Limb (tissue), 2 donors: ENCODE results near the gene NTNG2.

Experiments used
- DNase-seq, 2 donors: peaks; one replicate each; pipeline ENCODE4 v3.0.0-alpha.2; 2016; ENCODE audit errors: extremely low spot score in 2 of 2

NTNG2 gene

DNA sequence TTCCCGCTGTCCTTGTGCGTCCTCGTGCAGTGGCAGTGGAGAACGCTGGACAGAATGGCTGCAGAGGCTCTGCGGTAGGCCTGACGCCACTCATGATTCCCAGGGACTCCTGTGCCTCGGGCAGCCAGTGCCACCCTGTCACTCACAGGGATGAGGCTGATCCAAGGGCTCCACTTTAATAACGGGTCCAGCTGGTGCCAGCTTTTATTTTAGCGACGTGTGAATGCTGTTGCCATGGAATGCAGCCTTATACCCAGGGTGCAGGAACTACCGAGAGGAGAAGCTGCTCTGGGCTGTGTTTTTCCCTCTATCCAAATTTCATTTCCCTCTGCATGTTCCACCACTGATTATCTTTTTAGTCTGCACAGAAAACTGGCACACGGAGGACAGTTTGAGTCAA is 15.8 kb upstream of the NTNG2 start:
- DNase-seq = no peak

GRCh38 chr9:132146575-132146974 is 15.3 kb upstream of the NTNG2 start:
- no peak for DNase-seq

GRCh38 chr9:132147331-132147730 is 14.5 kb upstream of the NTNG2 start:
- no peak for DNase-seq

- DNase-seq = no peak
These were observed 14.0 kb upstream of the NTNG2 start for GRCh38 chr9:132147839-132148238.

DNA sequence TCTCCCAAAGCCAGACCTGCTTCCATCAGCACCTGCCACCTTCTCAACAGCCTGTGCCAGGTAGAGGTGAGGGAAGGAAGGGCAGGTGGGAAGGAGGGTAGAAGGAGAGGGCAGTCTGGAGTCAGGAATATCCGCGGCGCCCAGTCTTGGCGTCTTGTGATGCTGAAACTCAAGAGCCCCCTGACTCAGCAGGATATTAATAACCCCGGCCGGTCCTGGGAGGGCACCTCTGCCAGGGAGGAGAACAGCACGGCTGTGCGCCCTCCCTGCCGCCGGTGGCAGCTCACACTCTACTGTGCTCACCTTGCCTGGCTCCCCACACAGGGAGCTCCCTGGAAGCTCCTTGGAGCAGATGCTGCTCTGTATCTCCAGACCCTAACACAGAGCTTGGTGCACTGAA is 11.6 kb upstream of the NTNG2 start:
- DNase-seq = no peak

DNA sequence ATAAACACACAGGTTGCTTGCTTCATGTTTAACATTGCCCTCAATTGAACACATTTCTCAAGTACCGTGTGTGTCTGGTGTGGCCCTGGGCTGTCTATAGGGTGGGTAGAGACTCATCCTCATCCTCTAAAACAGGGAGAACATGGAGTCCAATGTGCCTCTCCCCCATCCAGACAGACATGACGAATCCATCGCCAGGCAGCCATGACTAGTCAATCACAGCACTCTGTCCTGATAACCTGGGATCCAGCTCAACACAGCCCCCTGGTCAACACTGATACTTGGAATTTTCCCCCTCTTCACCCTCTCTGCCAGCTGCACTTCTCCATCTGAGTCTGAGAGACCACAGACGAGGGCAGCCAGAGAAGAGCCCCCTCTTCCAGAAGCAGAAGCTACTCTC is 10.7 kb upstream of the NTNG2 start:
- no peak for DNase-seq

- no peak for DNase-seq
These were observed 9.6 kb upstream of the NTNG2 start for GRCh38 chr9:132152231-132152630.

- no peak for DNase-seq
These were observed 6.8 kb upstream of the NTNG2 start for GRCh38 chr9:132154863-132155567.

DNA sequence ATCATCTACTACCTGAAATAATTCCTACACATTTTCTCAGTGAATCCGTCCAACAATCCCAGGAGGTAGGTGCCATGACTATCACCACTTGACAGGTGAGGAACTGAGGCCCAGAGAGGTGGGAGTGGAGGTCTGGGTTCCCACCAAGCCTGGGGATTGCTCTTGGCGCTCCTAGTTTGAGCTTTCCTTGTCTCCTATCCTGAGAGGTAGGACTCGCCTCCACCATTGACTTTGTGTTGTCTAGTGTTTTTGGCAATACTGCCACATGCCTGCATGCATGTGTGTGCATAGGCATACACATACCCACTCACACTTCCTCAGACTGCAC is 6.3 kb upstream of the NTNG2 start:
- DNase-seq = no peak

- DNase-seq = no peak
These were observed 5.6 kb upstream of the NTNG2 start for GRCh38 chr9:132156262-132156661.

GRCh38 chr9:132157347-132158116 is 4.3 kb upstream of the NTNG2 start:
- no peak for DNase-seq

- DNase-seq = peak in 1 of 2 donors; percentile 52
These were observed 786 bp upstream of the NTNG2 start for GRCh38 chr9:132160802-132161742.

- DNase-seq = no peak
These were observed 1.1 kb downstream of the NTNG2 start for GRCh38 chr9:132162764-132163456.

GRCh38 chr9:132163457-132163875 is 1.6 kb downstream of the NTNG2 start:
- DNase-seq = no peak

- DNase-seq = no peak
These were observed 2.2 kb downstream of the NTNG2 start for GRCh38 chr9:132163876-132164603.

- DNase-seq = no peak
These were observed 2.9 kb downstream of the NTNG2 start for GRCh38 chr9:132164604-132165362.

GRCh38 chr9:132166599-132166998 is 4.7 kb downstream of the NTNG2 start:
- no peak for DNase-seq

DNA sequence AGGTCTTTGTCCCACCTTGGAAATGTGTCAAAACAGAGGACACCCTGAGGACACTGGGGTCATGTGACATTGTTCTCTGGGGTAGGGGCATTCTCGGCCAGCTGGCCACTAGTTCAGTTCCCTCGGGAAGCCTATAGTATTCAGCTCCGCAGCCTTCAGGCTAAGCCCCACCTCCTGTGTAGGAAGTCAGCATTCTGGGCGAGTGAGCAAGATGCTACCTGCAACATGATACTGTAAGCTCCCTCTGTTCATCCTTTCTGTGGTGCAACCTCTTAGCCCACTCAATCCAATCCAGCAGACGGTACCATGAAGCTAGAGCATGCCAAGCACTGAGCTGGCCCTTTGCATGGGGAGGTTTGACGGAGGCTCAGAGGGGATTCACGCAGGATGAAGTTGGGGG is 5.3 kb downstream of the NTNG2 start:
- DNase-seq = no peak

GRCh38 chr9:132168347-132168746 is 6.5 kb downstream of the NTNG2 start:
- DNase-seq = peak in 1 of 2 donors; percentile 64

DNA sequence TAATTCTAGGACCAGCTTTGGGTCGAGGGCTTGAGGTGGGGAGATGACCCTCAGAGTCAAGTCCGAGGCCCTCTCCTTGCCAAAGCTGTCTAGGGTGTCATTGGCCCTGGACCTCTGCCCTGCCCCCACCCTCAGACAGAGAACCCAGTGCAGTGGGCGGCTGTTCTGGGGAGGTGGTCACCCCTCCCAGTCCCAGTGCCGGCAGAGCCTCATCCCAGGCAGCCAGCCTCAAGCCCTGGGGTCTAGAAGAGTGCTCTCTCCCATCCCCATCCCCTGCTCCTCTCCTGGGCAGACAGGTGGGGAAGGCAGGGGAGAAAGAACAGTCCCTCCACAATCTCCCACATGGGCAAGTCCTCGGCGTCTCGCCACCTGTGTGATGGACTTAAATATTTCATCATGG is 7.0 kb downstream of the NTNG2 start:
- DNase-seq = no peak
